Parathyroid adenoma (tissue), 2 donors: ENCODE measurements around the gene STXBP5.

Experiments used
- H2AFZ ChIP-seq: fragments of 300-600 bp; sonication (generic); one replicate; pipeline ENCODE4 v1.7.0; 2017; ENCODE audit warnings: antibody characterized with exemption, mild to moderate bottlenecking
- H3K27ac ChIP-seq: fragments of 300-600 bp; sonication (generic); one replicate; pipeline ENCODE4 v1.7.0; 2017
- H3K27me3 ChIP-seq: fragments of 300-600 bp; sonication (generic); one replicate; pipeline ENCODE4 v1.7.0; 2017; ENCODE audit warnings: low read length; ENCODE audit not compliant: control insufficient read depth, insufficient read depth
- H3K36me3 ChIP-seq: fragments of 300-600 bp; sonication (generic); one replicate; pipeline ENCODE4 v1.7.0; 2017; ENCODE audit warnings: low read length; ENCODE audit not compliant: control insufficient read depth, insufficient read depth
- H3K4me1 ChIP-seq: fragments of 300-600 bp; sonication (generic); one replicate; pipeline ENCODE4 v1.7.0; 2017; ENCODE audit warnings: control low read depth
- H3K4me2 ChIP-seq: fragments of 300-600 bp; sonication (generic); one replicate; pipeline ENCODE4 v1.7.0; 2017; ENCODE audit warnings: low read length
- H3K4me3 ChIP-seq: fragments of 300-600 bp; sonication (generic); one replicate; pipeline ENCODE4 v1.7.0; 2017; ENCODE audit warnings: low read depth, low read length
- H3K79me2 ChIP-seq: fragments of 300-600 bp; sonication (generic); one replicate; pipeline ENCODE4 v1.7.0; 2017; ENCODE audit warnings: control low read depth
- H3K9ac ChIP-seq: fragments of 300-600 bp; sonication (generic); one replicate; pipeline ENCODE4 v1.7.0; 2017; ENCODE audit warnings: mild to moderate bottlenecking
- H3K9me3 ChIP-seq: fragments of 300-600 bp; sonication (generic); one replicate; pipeline ENCODE4 v1.7.0; 2017; ENCODE audit warnings: low read length; ENCODE audit not compliant: control insufficient read depth
- CTCF ChIP-seq: fragments of 300-600 bp; sonication (generic); IDR thresholded peaks from one replicate; pipeline ENCODE4 v1.7.0; 2017; ENCODE audit warnings: antibody characterized with exemption, mild to moderate bottlenecking
- donor health status: primary hyperparathyroidism.

Gene STXBP5

DNA sequence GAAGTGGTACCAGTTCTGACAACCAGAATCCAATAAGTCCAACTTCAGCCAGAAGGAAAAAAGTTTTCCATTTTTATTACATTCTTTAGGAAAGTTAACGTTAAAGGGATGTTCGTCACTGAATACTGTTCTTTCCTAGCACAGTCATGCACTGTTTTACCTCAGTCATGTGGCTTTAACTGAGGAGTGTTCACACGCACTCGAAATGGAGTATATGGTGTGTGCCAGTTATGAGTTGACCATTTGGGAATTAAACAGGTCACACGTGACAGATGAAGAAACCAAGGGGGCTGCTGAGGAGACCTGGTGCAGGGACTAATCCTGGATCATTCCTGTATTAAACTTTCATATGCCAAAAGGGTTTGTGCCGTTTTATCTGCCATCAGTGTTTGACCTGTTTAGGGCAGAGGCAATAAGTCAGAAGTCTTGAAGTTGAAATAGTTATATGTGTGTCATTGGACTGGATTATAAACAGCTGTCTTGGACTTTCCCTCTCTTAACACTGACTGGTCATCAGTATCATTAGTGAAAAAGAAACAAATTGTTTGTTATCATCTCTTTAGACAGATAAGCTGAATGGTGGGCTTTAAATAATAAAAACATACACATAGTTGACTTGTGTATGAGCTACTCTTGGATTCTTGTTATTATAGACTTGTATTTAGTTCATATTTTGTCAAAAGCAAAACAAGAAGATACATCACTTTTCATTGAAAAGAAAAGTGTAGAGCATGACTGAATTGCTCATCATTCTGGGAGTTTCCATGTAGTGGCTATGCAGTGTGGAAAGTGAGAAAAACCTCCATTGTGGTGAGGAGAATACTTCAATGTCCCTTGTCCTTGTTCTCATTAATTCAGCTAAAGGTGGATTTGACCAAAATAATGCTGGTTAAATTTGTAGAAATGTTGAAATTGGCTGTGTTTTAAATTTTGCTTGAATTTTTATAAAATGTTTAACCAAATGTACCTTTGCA is 180.8 kb downstream of the STXBP5 start:
- no peak for TF ChIP-seq CTCF
- no peak overlapping the region for H3K9ac ChIP-seq
- no peaks in the 10 kb centered on the region for H3K79me2 ChIP-seq

DNA sequence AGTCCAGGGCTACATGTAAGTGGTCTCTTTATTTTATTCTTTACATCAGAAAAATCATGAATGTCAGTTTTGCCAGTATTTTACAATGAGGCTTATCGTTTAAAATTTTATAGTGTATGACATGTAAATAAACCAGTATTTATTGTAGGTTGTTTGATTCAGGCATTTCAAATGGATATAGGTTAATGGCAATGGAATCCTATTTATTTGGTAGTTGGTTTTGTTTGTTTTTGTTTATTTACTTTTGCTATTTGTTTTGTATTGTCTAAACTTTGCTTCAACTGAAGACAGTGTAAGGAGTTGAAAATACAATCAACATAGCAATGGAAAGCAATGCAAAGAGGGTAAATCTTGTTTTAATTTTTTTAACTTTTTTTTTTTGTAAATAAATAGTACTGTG is 185.2 kb downstream of the STXBP5 start:
- Histone ChIP-seq H3K36me3 (no peaks in the 10 kb centered on the region), H3K4me2 (no peak overlapping the region), H3K4me1 (peaks cover 5% of the 10 kb centered on the region), H3K27me3 (no peaks in the 10 kb centered on the region), H3K27ac (no peak overlapping the region), H3K9ac (no peak overlapping the region), H3K9me3 (no peaks in the 10 kb centered on the region), H3K4me3 (no peak overlapping the region), H2AFZ (no peak overlapping the region), H3K79me2 (no peaks in the 10 kb centered on the region)
- no peak for TF ChIP-seq CTCF

More for the DNA sequence above, 180.8 kb downstream of the STXBP5 start:
- Histone ChIP-seq H3K4me2 (no peak overlapping the region), H3K27me3 (no peaks in the 10 kb centered on the region), H2AFZ (no peak overlapping the region), H3K4me1 (peaks cover 5% of the 10 kb centered on the region), H3K27ac (no peak overlapping the region), H3K9me3 (no peaks in the 10 kb centered on the region), H3K36me3 (no peaks in the 10 kb centered on the region), H3K4me3 (no peak overlapping the region)

- peak; percentile 36 for TF ChIP-seq CTCF
- Histone ChIP-seq H3K4me3 (no peak overlapping the region), H3K36me3 (no peaks in the 10 kb centered on the region), H3K27me3 (no peaks in the 10 kb centered on the region), H3K9me3 (no peaks in the 10 kb centered on the region), H3K27ac (no peak overlapping the region), H2AFZ (no peak overlapping the region), H3K4me1 (peaks cover 5% of the 10 kb centered on the region), H3K79me2 (no peaks in the 10 kb centered on the region), H3K4me2 (no peak overlapping the region), H3K9ac (no peak overlapping the region)
These were observed 186.8 kb downstream of the STXBP5 start for GRCh38 chr6:147390909-147391536.

DNA sequence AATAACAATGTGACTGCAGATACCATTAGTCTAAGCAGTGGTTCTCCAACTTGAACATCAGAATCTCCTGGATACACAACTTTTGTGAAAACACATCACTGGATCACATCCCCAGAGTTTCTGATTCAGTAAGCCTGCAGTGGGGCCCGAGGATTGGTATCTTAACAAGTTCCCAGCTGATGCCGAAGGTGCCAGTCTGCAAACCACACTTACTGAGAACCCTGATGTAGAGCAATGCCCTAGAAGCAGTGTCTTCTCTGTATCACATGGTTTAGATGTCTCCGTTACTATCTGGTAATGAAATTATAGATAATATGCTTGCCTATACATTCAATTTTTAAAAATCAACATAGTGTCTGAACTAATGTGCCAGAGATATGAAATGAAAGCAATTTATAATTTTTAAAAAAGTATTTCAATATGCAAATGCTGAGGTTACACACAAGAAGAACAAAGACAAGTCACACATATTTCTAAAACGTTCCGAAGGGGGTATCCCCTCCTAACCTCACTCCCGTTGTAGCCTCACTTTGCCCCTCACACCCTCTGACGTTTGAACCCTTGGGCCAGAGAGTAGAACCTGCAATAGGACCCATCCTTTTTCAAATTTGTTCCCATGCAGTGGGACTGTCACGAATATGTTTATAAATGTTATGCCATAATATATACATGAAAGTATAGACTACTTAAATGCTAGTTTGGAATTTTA is 188.9 kb downstream of the STXBP5 start:
- Histone ChIP-seq H3K9ac (no peak overlapping the region), H3K9me3 (no peaks in the 10 kb centered on the region), H3K27ac (no peak overlapping the region), H3K4me3 (no peak overlapping the region), H3K79me2 (no peaks in the 10 kb centered on the region), H3K4me2 (no peak overlapping the region), H3K4me1 (no peaks in the 10 kb centered on the region), H2AFZ (no peak overlapping the region), H3K36me3 (no peaks in the 10 kb centered on the region), H3K27me3 (no peaks in the 10 kb centered on the region)
- TF ChIP-seq CTCF: no peak
